CD1c-positive myeloid dendritic cell (primary cell): Measurements from ENCODE around the gene PADI2.

ENCODE experiments used
- DNase-seq: peaks from one replicate; pipeline ENCODE4 v3.0.0-alpha.2; 2016; ENCODE audit errors: extremely low spot score

The PADI2 gene

GRCh38 chr1:17119076-17119772 lies at the start of gene PADI2:
TSS of gene PADI2 (minus strand) at chr1:17119451. CDS start at chr1:17119371, 80 bp downstream.
- peak; percentile 76 for DNase-seq

GRCh38 chr1:17168091-17168876 lies 49.0 kb upstream of the PADI2 start:
- no peak for DNase-seq

DNA sequence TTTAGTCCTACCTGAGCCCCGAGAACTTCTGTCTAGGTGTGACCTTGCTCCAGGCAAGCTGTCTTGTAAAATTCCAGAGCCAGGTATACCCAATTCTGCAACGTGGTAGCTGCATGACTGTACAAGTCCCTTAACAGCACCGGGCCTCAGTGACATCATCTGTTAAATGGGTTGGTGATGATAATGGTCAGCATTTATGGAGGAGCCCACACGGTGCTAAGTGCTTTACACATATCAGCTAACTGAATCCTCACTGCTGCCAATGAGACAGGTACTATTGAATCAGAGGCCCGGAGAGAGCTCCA lies 48.5 kb upstream of the PADI2 start:
- no peak for DNase-seq

DNA sequence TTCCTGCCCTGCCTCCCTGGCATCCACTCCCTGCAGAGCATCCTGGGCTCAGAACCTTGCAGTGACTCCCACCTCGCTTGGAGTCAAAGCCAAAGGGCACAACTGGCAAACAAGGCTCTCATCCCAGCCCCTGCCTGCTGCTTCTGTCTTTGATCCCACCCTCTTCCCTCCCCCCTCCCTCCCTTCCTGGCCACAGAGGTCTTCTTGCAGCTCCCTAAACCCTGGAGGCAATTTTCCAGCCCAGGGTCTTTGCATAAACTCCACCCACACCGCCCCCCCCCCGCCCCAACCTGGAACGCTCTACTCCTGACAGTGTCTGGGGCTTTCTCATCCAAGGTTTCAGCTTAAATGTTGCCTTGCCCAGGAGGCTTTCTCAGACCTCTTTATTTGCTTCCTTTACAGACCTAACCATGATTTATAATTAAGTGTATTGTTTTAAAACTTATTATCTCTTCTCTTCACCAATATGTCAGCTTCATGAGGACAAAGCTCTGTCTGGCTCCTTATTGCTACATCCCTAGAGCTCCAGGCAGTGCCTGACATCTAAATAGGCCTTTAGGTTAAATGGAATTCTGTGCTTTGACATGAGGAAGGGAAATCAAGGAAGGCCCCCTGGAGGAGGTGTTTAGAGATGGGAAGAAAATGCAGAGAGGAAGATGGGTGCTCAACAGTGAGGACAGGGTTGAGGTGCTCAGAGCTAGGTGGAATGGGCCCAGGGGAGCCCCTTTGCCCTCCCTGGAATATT lies 48.0 kb upstream of the PADI2 start:
- DNase-seq = no peak

- no peak for DNase-seq
Observed at GRCh38 chr1:17165823-17166222, 46.6 kb upstream of the PADI2 start.

DNA sequence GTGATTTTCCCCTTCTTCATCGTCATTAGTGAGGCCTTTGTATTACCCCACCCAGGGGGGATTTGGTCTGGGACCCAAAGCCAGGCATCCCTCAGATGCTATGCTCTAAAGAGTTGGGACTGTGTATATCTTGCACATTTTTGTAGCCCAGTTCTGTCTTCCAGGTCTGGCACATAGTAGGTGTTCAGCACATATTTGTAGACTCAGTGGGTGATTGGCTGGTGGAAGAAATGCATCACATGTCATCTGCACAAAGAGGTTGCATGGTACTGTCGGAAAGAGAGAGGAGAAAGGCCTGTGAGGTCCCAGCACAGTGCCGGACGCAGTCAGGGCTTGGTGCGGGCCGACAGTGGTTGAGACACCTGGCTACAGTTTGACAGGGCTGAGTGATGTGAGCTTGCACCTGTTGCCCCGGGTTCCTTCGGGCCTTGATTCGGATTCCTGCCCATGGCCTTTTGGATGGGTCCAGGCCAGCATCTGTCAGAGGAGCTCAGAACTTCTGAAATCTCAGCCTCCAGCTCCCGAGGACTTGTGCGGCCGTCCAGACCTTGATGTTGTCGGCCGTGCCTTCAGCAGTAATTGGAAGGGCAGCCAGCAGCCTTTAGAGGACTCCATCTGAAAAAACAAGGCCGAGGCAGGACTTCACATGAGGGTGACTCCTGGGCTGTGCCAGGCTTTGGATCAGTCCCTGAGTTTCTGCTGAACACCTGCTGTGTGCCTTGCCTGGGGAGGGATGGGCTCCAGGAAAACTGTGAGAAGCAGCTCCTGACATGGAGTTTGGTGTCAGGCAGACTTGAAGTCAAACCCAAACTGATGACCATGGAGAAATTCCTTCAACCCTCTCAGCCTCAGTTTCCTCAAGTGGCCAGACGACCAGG lies 44.8 kb upstream of the PADI2 start:
- no peak for DNase-seq

- DNase-seq = no peak
Observed at GRCh38 chr1:17163371-17163770, 44.1 kb upstream of the PADI2 start.

GRCh38 chr1:17162941-17163340 lies 43.7 kb upstream of the PADI2 start:
- DNase-seq = no peak

GRCh38 chr1:17161926-17162800 lies 42.9 kb upstream of the PADI2 start:
- DNase-seq = no peak

- DNase-seq = peak; percentile 54
Observed at GRCh38 chr1:17161137-17161740, 42.0 kb upstream of the PADI2 start.

DNA sequence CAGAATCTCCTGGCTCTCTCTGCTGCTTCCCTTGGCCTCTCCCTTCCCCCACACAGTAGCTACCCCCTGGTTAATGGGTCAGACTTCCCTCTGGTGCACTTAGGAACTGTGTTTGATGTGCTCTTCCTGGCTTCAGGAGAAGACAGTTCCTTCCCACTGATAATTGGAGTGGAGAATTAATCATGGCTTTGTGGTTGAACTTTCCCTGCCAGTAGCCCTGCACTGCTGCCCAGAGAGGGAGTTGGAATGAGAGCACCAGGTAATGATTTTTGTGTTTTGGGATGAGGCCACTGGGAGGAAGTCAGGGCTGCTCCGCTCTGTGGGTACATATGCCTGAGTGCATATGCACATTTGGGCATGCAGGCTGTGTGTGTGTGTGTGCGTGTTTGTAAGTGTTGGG lies 39.7 kb upstream of the PADI2 start:
- DNase-seq = no peak

GRCh38 chr1:17156108-17156507 lies 36.9 kb upstream of the PADI2 start:
- DNase-seq = no peak

GRCh38 chr1:17155257-17155920 lies 36.1 kb upstream of the PADI2 start:
- DNase-seq = no peak

GRCh38 chr1:17149771-17150170 lies 30.5 kb upstream of the PADI2 start:
- no peak for DNase-seq

DNA sequence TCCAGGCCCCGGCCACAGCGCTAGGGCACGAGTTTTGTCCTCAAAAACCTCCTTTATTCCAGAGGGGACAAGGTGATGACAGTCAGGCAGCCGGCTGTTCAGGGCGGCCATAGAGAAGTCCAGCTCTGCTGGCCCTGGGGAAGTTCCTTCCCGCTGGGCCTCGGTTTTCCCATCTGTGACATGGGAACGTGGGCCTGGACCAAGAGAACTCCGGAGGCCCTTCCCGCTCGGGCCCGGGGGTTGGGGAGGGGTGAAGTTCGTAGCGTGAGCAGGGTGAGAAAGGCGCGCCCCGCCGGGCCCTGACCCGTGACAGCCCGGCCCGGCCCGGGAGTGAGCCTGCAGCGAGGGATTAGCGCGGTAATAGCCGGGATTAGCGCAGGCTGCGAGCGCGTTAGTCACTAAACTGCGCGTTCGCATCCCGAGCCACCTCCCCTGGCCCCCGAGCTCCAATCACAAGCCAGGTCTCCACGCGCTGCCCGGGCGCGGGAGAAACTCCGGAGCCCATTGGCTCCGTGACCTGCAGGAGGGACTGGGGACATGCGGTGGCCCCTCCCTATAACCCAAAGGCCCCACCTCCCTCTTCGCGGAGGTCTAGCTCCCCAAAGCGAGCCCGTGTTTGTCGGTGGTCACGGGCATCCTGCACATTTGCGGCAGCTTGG lies 29.8 kb upstream of the PADI2 start:
- DNase-seq = no peak

DNA sequence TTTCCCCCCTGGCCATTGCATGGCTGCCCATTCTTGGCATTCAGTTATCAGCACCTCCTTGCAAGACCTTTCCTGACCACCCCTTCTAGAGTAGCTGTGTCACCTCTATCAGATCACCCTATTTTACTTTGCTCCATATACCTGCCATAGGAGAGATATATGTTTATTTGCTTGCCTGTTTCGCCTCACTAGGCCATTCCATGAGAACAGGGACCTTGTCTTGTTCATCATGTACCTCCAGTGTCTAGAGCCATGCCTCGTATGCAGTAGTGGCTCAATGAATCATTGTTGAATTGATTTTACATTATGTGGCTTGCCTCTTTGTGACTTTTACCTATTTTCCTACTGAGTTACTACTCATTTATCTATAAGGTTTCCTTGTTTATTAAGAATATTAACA lies 26.4 kb upstream of the PADI2 start:
- DNase-seq = no peak

DNA sequence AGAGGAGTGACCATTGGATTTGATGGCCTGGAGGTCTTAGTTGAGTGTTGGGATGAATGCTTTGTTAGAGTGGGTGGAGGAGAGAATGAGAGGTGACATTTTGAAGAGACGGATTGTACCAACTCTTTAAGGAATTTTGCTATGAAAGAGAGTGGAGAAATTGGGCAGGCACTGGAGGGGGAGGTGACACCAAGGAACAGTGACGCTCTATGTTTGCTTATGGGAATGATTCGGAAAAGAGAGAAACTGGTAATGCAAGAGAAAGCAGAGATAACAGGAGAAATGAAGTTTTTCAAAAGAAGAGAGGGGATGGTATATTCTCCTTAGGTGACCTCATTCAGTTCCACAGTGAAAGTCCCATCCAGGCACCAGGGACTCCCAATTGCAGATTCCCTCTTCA lies 24.5 kb upstream of the PADI2 start:
- DNase-seq = no peak

DNA sequence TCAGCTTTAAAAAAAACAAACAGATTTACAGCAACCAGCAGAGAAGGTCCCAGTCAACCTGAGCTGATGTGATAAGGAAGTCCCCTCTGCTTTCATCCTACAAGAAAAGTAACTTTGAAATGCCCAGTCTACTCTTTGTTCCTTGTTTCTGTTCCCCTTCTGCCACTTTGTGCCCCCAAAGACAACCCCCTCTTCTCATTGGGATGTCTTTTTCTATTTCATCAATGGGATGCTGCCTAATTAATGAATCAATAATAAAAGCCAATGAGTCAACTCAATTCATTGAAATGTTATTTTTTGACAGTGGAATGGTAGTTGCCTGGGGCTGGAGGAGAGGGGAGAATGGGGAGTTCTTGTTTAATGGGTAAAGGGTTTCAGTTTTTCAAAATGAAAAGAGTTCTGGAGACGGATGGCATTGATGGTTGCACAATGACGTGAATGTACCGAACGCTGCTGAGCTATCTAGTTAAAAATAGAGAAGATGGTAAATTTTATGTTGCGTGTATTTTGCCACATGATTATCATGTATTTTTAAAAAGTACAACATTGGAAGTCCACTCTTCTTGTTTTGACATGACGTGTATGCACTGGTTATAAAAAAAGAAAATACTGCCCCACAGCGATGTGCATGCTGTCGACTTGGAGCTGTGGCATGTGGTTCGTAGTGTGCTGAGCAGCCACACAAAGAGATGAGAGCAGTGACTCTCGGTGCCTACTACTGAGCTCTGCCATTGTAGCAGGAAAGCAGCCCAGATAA lies 22.4 kb upstream of the PADI2 start:
- DNase-seq = peak; percentile 90

DNA sequence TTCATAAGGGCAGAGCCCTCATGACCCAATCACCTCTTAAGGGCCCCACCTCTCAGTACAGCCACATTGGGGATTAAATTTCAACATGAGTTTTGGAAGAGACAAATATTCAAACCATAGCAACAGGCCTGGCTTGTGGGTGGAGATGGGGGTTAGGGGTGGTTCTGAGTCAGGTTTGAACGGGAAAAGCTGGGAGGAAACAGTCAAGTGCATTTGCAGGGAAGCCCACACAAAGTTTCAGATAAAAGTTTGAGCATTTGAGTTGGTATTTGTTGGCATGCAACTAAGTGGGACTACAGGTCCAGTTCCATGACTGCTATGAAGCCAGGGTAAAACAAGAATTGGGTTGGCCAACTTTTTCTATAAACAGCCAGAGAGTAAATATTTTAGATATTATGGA lies 21.0 kb upstream of the PADI2 start:
- DNase-seq = peak; percentile 64
